Subcutaneous adipose tissue (tissue), 4 donors: ENCODE measurements around the gene SHROOM3. TPM values are rescaled to one million over a fixed set of nuclear protein-coding genes. Genes with fewer than 3 reads are reported as not detected.

Experiments used
- total RNA-seq, 4 donors: library from RNA; depleted of rRNA; stranded (reverse); fragments of >200 nt; gene quantifications; one replicate each; pipeline ENCODE4 v1.1.0, GENCODE V29; 2016
- TF ChIP-seq, protein P1 (sequence below): fragments of 450-650 bp; IDR thresholded peaks from one replicate; pipeline ENCODE4 v1.5.1; 2016; ENCODE audit warnings: low read depth, mild to moderate bottlenecking, control low read depth, antibody characterized with exemption, moderate library complexity

SHROOM3 gene
- total RNA-seq, 4 donors from 2014 or later = 0.22 to 0.38 (median 0.33) TPM; not detected in 1

DNA sequence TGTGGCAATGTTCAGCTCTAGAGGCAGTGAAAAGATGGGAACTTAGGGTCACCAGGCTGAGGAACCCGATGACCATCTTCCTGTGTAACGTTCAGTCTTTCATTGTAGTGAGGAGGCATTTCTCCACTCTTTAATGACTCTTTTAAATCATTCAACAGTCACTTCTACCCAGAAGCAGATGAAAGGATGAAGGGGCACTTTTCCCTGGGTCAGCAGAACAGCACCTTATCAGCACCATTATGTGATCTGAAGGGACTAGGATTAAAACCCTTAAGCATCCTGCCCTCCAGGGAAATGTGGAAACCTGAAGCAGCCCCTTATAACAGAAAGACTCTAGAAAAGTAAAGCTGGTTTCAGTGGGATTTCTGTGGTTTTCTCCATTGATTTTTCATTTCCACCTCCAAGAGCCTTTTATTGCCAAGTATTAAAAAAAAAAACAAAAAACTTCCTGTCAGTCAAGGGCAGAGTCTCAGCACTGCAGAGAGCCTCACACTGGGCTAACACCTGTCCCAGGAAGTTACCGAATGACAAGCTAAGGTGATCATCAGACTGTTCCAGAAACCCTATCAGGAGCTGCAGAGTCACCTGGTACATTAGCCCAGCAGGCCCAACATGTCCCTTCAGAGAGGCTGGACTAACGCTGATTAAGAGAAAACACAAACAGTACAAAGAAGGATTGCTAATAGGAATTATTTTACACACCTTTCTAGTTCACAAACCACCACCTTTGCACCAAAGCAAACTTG, 185.9 kb downstream of the SHROOM3 start:
- TF ChIP-seq, protein P1, sequence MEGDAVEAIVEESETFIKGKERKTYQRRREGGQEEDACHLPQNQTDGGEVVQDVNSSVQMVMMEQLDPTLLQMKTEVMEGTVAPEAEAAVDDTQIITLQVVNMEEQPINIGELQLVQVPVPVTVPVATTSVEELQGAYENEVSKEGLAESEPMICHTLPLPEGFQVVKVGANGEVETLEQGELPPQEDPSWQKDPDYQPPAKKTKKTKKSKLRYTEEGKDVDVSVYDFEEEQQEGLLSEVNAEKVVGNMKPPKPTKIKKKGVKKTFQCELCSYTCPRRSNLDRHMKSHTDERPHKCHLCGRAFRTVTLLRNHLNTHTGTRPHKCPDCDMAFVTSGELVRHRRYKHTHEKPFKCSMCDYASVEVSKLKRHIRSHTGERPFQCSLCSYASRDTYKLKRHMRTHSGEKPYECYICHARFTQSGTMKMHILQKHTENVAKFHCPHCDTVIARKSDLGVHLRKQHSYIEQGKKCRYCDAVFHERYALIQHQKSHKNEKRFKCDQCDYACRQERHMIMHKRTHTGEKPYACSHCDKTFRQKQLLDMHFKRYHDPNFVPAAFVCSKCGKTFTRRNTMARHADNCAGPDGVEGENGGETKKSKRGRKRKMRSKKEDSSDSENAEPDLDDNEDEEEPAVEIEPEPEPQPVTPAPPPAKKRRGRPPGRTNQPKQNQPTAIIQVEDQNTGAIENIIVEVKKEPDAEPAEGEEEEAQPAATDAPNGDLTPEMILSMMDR = no peak

GRCh38 chr4:76622126-76622525, 187.1 kb downstream of the SHROOM3 start:
- TF ChIP-seq, protein P1 = no peak

DNA sequence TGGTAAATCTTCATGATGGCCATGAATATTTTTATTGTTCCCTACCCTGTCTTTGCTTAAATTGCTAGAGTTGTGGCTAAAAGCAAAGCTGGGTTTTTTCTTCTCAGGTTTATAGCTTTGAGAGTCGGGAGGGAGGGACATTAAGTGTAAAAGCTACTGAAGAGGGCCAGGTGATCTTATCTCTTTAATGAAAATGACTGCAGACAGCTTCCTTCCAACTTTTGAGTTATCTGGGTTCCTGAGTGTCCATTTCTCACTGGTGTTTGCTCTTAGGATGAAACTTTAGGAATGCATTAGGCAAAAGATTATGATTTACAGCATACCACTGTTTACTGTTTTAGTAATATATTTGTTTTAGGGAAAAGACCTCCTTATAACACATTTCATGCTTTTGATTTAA, 187.7 kb downstream of the SHROOM3 start:
- TF ChIP-seq, protein P1 = no peak

- TF ChIP-seq, protein P1 = no peak
Measured at GRCh38 chr4:76623217-76624045, 188.4 kb downstream of the SHROOM3 start.

DNA sequence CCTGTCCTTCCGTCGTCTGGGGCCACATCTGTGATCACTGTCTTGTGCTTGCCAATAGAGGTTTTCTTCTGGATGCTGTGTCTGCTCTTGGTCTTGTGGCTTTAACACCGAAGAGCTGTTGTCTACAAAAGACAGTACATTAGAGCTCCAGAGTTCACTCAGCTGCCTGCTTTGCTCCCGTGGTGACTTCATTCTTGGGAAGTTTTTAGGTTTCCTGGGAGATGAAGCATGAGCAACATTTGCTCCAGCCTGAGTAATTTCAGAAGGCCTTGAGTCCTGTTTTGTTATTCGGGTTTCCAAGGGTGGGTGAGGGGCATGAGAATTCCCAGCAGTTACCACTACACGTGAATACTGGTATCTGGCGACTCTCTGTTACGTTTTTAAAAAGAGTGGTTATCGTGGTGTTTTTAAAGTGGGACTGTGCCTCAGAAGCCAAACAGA, 189.2 kb downstream of the SHROOM3 start:
- TF ChIP-seq, protein P1 = no peak

DNA sequence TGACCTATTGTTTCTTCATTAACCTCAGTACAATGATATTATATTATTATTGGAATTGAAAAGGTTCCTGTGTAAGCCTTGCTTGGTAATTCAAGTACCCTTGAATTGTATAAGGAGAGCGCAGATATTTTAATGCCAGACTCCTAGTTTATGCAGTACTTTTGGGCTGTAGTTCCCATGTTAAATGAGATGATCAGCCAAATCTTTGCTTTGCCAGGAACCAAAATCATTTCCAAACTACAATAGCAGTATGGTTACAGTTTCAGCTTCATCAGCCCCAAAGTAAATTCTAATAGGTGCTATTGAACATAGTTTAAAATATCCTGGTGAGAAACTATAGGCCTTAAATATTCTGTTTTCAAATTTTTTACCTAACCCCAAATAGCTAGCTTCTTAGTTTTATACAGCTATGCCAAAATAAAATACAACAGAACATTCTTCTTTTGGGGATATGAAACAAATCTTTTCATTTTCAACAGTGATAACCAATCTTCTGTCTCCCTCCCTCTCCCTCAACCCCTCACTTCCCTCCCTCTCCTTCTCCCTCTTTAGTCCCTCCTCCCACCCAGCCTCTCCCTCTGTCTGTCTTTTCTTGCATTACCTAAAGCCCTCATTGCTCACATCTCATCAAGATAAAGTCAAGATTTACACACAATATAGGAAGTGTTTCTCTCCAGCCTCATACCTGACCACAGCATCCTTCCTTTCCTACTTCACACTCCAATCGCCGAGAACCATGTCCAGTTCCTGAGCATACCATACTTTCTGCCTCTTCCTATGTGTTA, 190.1 kb downstream of the SHROOM3 start:
- TF ChIP-seq, protein P1 = no peak
